HepG2 (cell line): ENCODE measurements around the gene TATDN2.

Experiments used
- ELF1 ChIP-seq: sonication (generic); formaldehyde crosslinking; IDR thresholded peaks from 2 replicates; pipeline ENCODE4 v1.4.0; 2020; ENCODE audit warnings: missing genetic modification reagents
- JUNB ChIP-seq: sonication (generic); formaldehyde crosslinking; IDR thresholded peaks from 2 replicates; pipeline ENCODE4 v1.8.0; 2022; ENCODE audit warnings: missing genetic modification reagents, mild to moderate bottlenecking, borderline replicate concordance
- MAX ChIP-seq: IDR thresholded peaks from 2 replicates; pipeline ENCODE4 v1.6.1; 2012; ENCODE audit warnings: inconsistent platforms
- REST ChIP-seq, 2 experiments: IDR thresholded peaks; 2 replicates each; pipeline ENCODE4 v1.6.1; 2011 to 2012; ENCODE audit warnings: low read length in 2 of 2, borderline replicate concordance in 1 of 2, low read depth in 1 of 2, mild to moderate bottlenecking in 1 of 2, moderate library complexity in 1 of 2
- RFX5 ChIP-seq: IDR thresholded peaks from 2 replicates; pipeline ENCODE4 v1.6.1; 2011; ENCODE audit warnings: low read depth, low read length, improper control_type of control experiment
- TCF7L2 ChIP-seq: IDR thresholded peaks from 2 replicates; pipeline ENCODE4 v1.6.1; 2011; ENCODE audit warnings: mild to moderate bottlenecking, low read depth, low read length, moderate library complexity
- ZNF121 ChIP-seq: sonication (generic); formaldehyde crosslinking; IDR thresholded peaks from 2 replicates; pipeline ENCODE4 v1.5.0; 2020; ENCODE audit warnings: mild to moderate bottlenecking, missing genetic modification reagents
- ZNF282 ChIP-seq: fragments of 450-650 bp; IDR thresholded peaks from 2 replicates; pipeline ENCODE4 v1.6.1; 2018; ENCODE audit not compliant: partially characterized antibody
- ZUFSP ChIP-seq: sonication (generic); formaldehyde crosslinking; IDR thresholded peaks from 2 replicates; pipeline ENCODE4 v1.9.0; 2021; ENCODE audit warnings: missing genetic modification reagents, mild to moderate bottlenecking, borderline replicate concordance

GRCh38 chr3:10299175-10299574 is 50.9 kb downstream of the TATDN2 start:
- TF ChIP-seq REST (IDR thresholded peaks at IDR 0.05; ENCODE audit: borderline replicate concordance in 1 of 2, low read depth in 1 of 2, low read length in 2 of 2) (no peak), JUNB (no peak), MAX (no peak), ELF1 (CRISPR knock-in tag) (no peak), ZNF282 (no peak), TCF7L2 (no peak), ZUFSP (CRISPR knock-in tag) (no peak), ZNF121 (CRISPR knock-in tag) (no peak), RFX5 (no peak)
